ES-I3 (cell line): Measurements from ENCODE around the gene TRMO.

Experiments used
- H3K36me3 ChIP-seq: 2 replicates; pipeline ENCODE4 v1.6.1; 2013; ENCODE audit warnings: mild to moderate bottlenecking, low read length, control low read depth, moderate library complexity; ENCODE audit not compliant: insufficient read depth
- H3K4me1 ChIP-seq: 2 replicates; pipeline ENCODE4 v1.6.1; 2013; ENCODE audit warnings: mild to moderate bottlenecking, control low read depth, low read length; ENCODE audit not compliant: insufficient read depth
- H3K9ac ChIP-seq: 2 replicates; pipeline ENCODE4 v1.6.1; 2013; ENCODE audit warnings: low read depth, mild to moderate bottlenecking, low read length, moderate library complexity
- H3K9me3 ChIP-seq: 2 replicates; pipeline ENCODE4 v1.6.1; 2013; ENCODE audit warnings: mild to moderate bottlenecking, low read length, moderate library complexity; ENCODE audit not compliant: control insufficient read depth, insufficient read depth

The TRMO gene

GRCh38 chr9:97904725-97905124 lies 17.6 kb downstream of the TRMO start:
- H3K4me1 ChIP-seq, result no peaks in the 10 kb centered on the region
- no peaks in the 10 kb centered on the region for H3K36me3 ChIP-seq
- H3K9me3 ChIP-seq, result no peaks in the 10 kb centered on the region
- no peak overlapping the region for H3K9ac ChIP-seq

GRCh38 chr9:97903177-97903576 lies 19.1 kb downstream of the TRMO start:
- Histone ChIP-seq H3K36me3 (no peaks in the 10 kb centered on the region), H3K9ac (no peak overlapping the region), H3K9me3 (no peaks in the 10 kb centered on the region), H3K4me1 (no peaks in the 10 kb centered on the region)

GRCh38 chr9:97900738-97901565 lies 21.3 kb downstream of the TRMO start:
- H3K9ac ChIP-seq, result no peak overlapping the region
- no peaks in the 10 kb centered on the region for H3K36me3 ChIP-seq
- no peaks in the 10 kb centered on the region for H3K4me1 ChIP-seq
- no peaks in the 10 kb centered on the region for H3K9me3 ChIP-seq

- Histone ChIP-seq H3K9me3 (no peaks in the 10 kb centered on the region), H3K4me1 (no peaks in the 10 kb centered on the region), H3K9ac (no peak overlapping the region), H3K36me3 (no peaks in the 10 kb centered on the region)
Measured at GRCh38 chr9:97900103-97900737, 22.1 kb downstream of the TRMO start.

GRCh38 chr9:97895695-97896332 lies 26.5 kb downstream of the TRMO start:
- no peaks in the 10 kb centered on the region for H3K36me3 ChIP-seq

GRCh38 chr9:97895211-97895610 lies 27.1 kb downstream of the TRMO start:
- no peaks in the 10 kb centered on the region for H3K9me3 ChIP-seq
- H3K4me1 ChIP-seq, result peaks cover 3% of the 10 kb centered on the region

More at GRCh38 chr9:97895695-97896332, 26.5 kb downstream of the TRMO start:
- H3K9ac ChIP-seq, result no peak overlapping the region
- no peaks in the 10 kb centered on the region for H3K4me1 ChIP-seq
- H3K9me3 ChIP-seq, result no peaks in the 10 kb centered on the region

GRCh38 chr9:97892421-97892820 lies 29.9 kb downstream of the TRMO start:
- Histone ChIP-seq H3K36me3 (no peaks in the 10 kb centered on the region), H3K9me3 (no peaks in the 10 kb centered on the region), H3K4me1 (peaks cover 5% of the 10 kb centered on the region), H3K9ac (no peak overlapping the region)

More at GRCh38 chr9:97895211-97895610, 27.1 kb downstream of the TRMO start:
- no peak overlapping the region for H3K9ac ChIP-seq
- H3K36me3 ChIP-seq, result no peaks in the 10 kb centered on the region

- H3K36me3 ChIP-seq, result no peaks in the 10 kb centered on the region
- H3K4me1 ChIP-seq, result peaks cover 5% of the 10 kb centered on the region
- no peaks in the 10 kb centered on the region for H3K9me3 ChIP-seq
- H3K9ac ChIP-seq, result no peak overlapping the region
Measured at GRCh38 chr9:97891736-97892135, 30.6 kb downstream of the TRMO start.

GRCh38 chr9:97889941-97890887 lies 32.1 kb downstream of the TRMO start:
- Histone ChIP-seq H3K9me3 (no peaks in the 10 kb centered on the region), H3K9ac (no peak overlapping the region), H3K4me1 (peaks cover 5% of the 10 kb centered on the region), H3K36me3 (no peaks in the 10 kb centered on the region)

GRCh38 chr9:97880336-97880735 lies 42.0 kb downstream of the TRMO start:
- Histone ChIP-seq H3K9me3 (no peaks in the 10 kb centered on the region), H3K4me1 (no peaks in the 10 kb centered on the region), H3K9ac (no peak overlapping the region), H3K36me3 (no peaks in the 10 kb centered on the region)

GRCh38 chr9:97876061-97876460 lies 46.2 kb downstream of the TRMO start:
- no peaks in the 10 kb centered on the region for H3K36me3 ChIP-seq
- H3K4me1 ChIP-seq, result no peaks in the 10 kb centered on the region; the same call in 1 of the 2 replicates
- H3K9me3 ChIP-seq, result no peaks in the 10 kb centered on the region
- no peak overlapping the region for H3K9ac ChIP-seq

GRCh38 chr9:97875111-97875510 lies 47.2 kb downstream of the TRMO start:
- Histone ChIP-seq H3K4me1 (no peaks in the 10 kb centered on the region; the same call in 1 of the 2 replicates), H3K36me3 (no peaks in the 10 kb centered on the region), H3K9ac (no peak overlapping the region), H3K9me3 (no peaks in the 10 kb centered on the region)

GRCh38 chr9:97874624-97875023 lies 47.7 kb downstream of the TRMO start:
- Histone ChIP-seq H3K9me3 (no peaks in the 10 kb centered on the region), H3K36me3 (no peaks in the 10 kb centered on the region), H3K4me1 (no peaks in the 10 kb centered on the region; the same call in 1 of the 2 replicates), H3K9ac (no peak overlapping the region)

GRCh38 chr9:97873882-97874281 lies 48.4 kb downstream of the TRMO start:
- no peaks in the 10 kb centered on the region for H3K9me3 ChIP-seq
- H3K4me1 ChIP-seq, result peaks cover 4% of the 10 kb centered on the region; the same call in 1 of the 2 replicates
- H3K9ac ChIP-seq, result no peak overlapping the region
- H3K36me3 ChIP-seq, result no peaks in the 10 kb centered on the region
